ENCODE measurements around the gene VKORC1.

DNA sequence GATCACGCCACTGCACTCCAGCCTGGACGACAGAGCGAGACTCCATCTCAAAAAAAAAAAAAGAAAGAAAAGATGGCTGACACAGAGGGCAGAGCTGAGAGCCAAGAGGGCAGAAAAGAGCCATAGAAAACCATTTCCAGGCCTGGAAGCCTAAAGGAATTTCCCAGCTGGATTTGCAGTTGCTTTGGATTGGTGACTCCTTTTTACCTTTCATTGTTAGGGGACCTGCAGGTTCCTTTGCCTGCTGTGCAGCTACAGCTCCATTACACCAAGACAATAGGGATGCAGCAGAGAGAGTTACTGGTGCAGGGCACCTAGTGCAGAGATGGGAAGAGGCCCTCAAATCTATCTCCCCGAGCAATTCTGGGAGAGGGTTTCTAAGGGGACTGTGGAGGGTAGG is 39.0 kb downstream of the VKORC1 start:
- TF ChIP-seq, protein P1, sequence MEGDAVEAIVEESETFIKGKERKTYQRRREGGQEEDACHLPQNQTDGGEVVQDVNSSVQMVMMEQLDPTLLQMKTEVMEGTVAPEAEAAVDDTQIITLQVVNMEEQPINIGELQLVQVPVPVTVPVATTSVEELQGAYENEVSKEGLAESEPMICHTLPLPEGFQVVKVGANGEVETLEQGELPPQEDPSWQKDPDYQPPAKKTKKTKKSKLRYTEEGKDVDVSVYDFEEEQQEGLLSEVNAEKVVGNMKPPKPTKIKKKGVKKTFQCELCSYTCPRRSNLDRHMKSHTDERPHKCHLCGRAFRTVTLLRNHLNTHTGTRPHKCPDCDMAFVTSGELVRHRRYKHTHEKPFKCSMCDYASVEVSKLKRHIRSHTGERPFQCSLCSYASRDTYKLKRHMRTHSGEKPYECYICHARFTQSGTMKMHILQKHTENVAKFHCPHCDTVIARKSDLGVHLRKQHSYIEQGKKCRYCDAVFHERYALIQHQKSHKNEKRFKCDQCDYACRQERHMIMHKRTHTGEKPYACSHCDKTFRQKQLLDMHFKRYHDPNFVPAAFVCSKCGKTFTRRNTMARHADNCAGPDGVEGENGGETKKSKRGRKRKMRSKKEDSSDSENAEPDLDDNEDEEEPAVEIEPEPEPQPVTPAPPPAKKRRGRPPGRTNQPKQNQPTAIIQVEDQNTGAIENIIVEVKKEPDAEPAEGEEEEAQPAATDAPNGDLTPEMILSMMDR (conservative IDR thresholded peaks at IDR 0.05; ENCODE audit: low read depth, low read length) = no peak
- no peak for TF ChIP-seq EZH2 (IDR thresholded peaks at IDR 0.05; ENCODE audit: borderline replicate concordance, low read depth, low read length, poor library complexity, severe bottlenecking)

Data from A673 (cell line).